NK-92 (cell line): Measurements from ENCODE around the gene DMAC2L.
"Not testable (repeated sequence)": the region's sequence is repeated elsewhere in the genome, so short reads cannot be mapped to it uniquely, and the experiment has no call there.

Source experiments
- DNase-seq: peaks from one replicate; lab custom pipeline; 2025; ENCODE audit not compliant: unreplicated experiment; lab: John Stamatoyannopoulos, UW

DMAC2L gene

GRCh38 chr14:50354527-50354926 is 42.4 kb downstream of the DMAC2L start:
- no peak for DNase-seq

- DNase-seq: no peak
These were observed 43.6 kb downstream of the DMAC2L start for GRCh38 chr14:50355692-50356091.

GRCh38 chr14:50356283-50356682 is 44.2 kb downstream of the DMAC2L start:
- DNase-seq: not testable (repeated sequence)

- DNase-seq: no peak
These were observed 45.0 kb downstream of the DMAC2L start for GRCh38 chr14:50357124-50357523.

- DNase-seq: no peak
These were observed 45.8 kb downstream of the DMAC2L start for GRCh38 chr14:50357753-50358395.

- no peak for DNase-seq
These were observed 47.5 kb downstream of the DMAC2L start for GRCh38 chr14:50359631-50360030.

- no peak for DNase-seq
These were observed 48.0 kb downstream of the DMAC2L start for GRCh38 chr14:50360093-50360492.

GRCh38 chr14:50360851-50361250 is 48.7 kb downstream of the DMAC2L start:
- no peak for DNase-seq

- DNase-seq: not testable (repeated sequence)
These were observed 49.6 kb downstream of the DMAC2L start for GRCh38 chr14:50361473-50362403.

GRCh38 chr14:50362764-50363713 is 50.9 kb downstream of the DMAC2L start:
- no peak for DNase-seq

GRCh38 chr14:50363714-50364111 is 51.6 kb downstream of the DMAC2L start:
- no peak for DNase-seq

GRCh38 chr14:50364792-50365191 is 52.7 kb downstream of the DMAC2L start:
- DNase-seq: no peak

- DNase-seq: not testable (repeated sequence)
These were observed 53.4 kb downstream of the DMAC2L start for GRCh38 chr14:50365572-50365971.

GRCh38 chr14:50366115-50366514 is 54.0 kb downstream of the DMAC2L start:
- no peak for DNase-seq

- no peak for DNase-seq
These were observed 54.5 kb downstream of the DMAC2L start for GRCh38 chr14:50366589-50366988.

GRCh38 chr14:50371546-50371945 is 59.4 kb downstream of the DMAC2L start:
- DNase-seq: no peak

- no peak for DNase-seq
These were observed 61.8 kb downstream of the DMAC2L start for GRCh38 chr14:50373959-50374358.

GRCh38 chr14:50375760-50376159 is 63.6 kb downstream of the DMAC2L start:
- DNase-seq: no peak
